ENCODE data around the gene PDAP1. TPM values are rescaled to one million over a fixed set of nuclear protein-coding genes. Genes with fewer than 3 reads are reported as not detected.
"Not testable (repeated sequence)": the region's sequence is repeated elsewhere in the genome, so short reads cannot be mapped to it uniquely, and the experiment has no call there.

Gene PDAP1
- polyA plus RNA-seq, 1 experiment, result 60.2 TPM

- TF ChIP-seq CTCF (IDR thresholded peaks at IDR 0.05; ENCODE audit: low read depth, low read length), result no peak
- CTCF ChIA-PET, result no interaction called here
- no peaks in the 10 kb centered on the region for H3K27me3 ChIP-seq (ENCODE audit: control insufficient read depth, insufficient read depth, low read length)
- POLR2A ChIA-PET, result no interaction called here
- H3K9me3 ChIP-seq (ENCODE audit: control insufficient read depth, insufficient read depth, low read length), result no peaks in the 10 kb centered on the region; the same call in 1 of the 2 replicates
- no peak overlapping the region for H3K4me3 ChIP-seq (ENCODE audit: low read depth, low read length)
- H3K27ac ChIP-seq (ENCODE audit: low read depth, low read length), result no peak overlapping the region
- no peak for DNase-seq (ENCODE audit: low read depth, low spot score)
Measured at GRCh38 chr7:99389772-99390171, 18.6 kb downstream of the PDAP1 start.

DNA sequence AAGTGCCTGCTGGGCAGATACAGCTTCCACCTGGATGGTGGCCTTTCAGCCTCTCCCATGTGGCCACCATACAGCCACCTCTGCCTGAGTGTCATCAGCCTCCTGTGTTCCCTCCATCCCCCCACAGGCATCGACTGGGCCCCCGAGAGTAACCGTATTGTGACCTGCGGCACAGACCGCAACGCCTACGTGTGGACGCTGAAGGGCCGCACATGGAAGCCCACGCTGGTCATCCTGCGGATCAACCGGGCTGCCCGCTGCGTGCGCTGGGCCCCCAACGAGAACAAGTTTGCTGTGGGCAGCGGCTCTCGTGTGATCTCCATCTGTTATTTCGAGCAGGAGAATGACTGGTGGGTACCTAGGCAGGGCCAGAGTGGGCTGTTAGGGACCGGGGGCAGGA is 20.5 kb downstream of the PDAP1 start:
- no peak for TF ChIP-seq CTCF (IDR thresholded peaks at IDR 0.05; ENCODE audit: low read depth, low read length)
- ChIA-PET CTCF (no interaction called here), POLR2A (no interaction called here)
- DNase-seq (ENCODE audit: low read depth, low spot score), result no peak
- Histone ChIP-seq H3K27me3 (ENCODE audit: control insufficient read depth, insufficient read depth, low read length) (no peaks in the 10 kb centered on the region), H3K4me3 (ENCODE audit: low read depth, low read length) (no peak overlapping the region), H3K27ac (ENCODE audit: low read depth, low read length) (no peak overlapping the region), H3K9me3 (ENCODE audit: control insufficient read depth, insufficient read depth, low read length) (no peaks in the 10 kb centered on the region; the same call in 1 of the 2 replicates)

GRCh38 chr7:99387239-99387635 is 21.2 kb downstream of the PDAP1 start:
- CTCF ChIA-PET; POLR2A ChIA-PET; H3K9me3 ChIP-seq (ENCODE audit: control insufficient read depth, insufficient read depth, low read length); H3K27ac ChIP-seq (ENCODE audit: low read depth, low read length); H3K27me3 ChIP-seq (ENCODE audit: control insufficient read depth, insufficient read depth, low read length); DNase-seq (ENCODE audit: low read depth, low spot score); H3K4me3 ChIP-seq (ENCODE audit: low read depth, low read length): not testable (repeated sequence)

DNA sequence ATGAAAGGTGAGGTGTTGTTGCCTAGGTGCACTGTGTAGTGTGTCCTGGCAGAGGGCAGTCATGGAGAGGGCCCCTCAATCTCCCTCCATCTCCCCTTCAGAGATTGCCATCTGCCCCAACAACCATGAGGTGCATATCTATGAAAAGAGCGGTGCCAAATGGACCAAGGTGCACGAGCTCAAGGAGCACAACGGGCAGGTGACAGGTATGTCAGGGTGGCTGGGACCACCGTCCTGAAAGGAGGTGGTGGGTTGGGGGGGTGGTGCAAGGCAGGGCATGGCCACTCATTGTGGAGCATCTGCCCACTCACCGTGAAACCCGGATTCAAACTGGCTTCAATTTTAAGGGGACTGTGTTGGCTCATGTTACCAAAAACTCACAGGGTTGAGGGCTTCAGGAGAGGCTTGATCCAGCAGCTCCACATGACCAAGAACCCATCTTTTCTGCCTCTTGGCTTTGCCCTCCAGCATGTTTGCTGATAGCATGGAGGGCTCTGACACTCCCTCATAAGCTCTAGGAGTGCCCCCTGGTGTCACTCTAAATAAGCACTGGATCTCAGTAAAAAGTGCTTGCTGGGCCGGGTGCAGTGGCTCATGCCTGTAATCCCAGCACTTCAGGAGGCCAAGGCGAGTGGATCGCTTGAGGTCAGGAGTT is 21.7 kb downstream of the PDAP1 start:
- no peak overlapping the region for H3K4me3 ChIP-seq (ENCODE audit: low read depth, low read length)
- POLR2A ChIA-PET, result no interaction called here
- H3K27ac ChIP-seq (ENCODE audit: low read depth, low read length), result no peak overlapping the region
- 0 out of 2 replicates have a peak, but pooled peaks have one; percentile 30 for TF ChIP-seq CTCF (IDR thresholded peaks at IDR 0.05; ENCODE audit: low read depth, low read length)
- no peaks in the 10 kb centered on the region for H3K9me3 ChIP-seq (ENCODE audit: control insufficient read depth, insufficient read depth, low read length)
- H3K27me3 ChIP-seq (ENCODE audit: control insufficient read depth, insufficient read depth, low read length), result no peaks in the 10 kb centered on the region
- DNase-seq (ENCODE audit: low read depth, low spot score), result no peak
- CTCF ChIA-PET, result no interaction called here

DNA sequence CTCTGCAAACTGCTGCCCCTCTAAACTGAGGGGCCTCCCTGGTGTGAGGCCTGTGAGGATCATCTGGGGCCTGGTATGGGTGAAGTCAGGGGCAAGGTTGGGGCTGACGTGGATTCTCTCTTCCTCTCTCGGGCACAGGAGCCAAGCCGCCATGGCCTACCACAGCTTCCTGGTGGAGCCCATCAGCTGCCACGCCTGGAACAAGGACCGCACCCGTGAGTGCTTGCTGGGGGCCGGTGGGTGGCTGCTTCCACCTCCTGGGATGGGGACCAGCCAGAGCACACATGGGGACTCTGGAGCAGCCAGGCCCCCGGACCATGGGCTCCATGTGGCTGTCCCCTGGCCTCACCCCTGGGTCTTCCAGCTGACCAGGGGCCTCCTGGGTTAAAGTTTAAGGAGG is 22.8 kb downstream of the PDAP1 start:
- TF ChIP-seq CTCF (IDR thresholded peaks at IDR 0.05; ENCODE audit: low read depth, low read length), result no peak
- no peak overlapping the region for H3K27ac ChIP-seq (ENCODE audit: low read depth, low read length)
- H3K9me3 ChIP-seq (ENCODE audit: control insufficient read depth, insufficient read depth, low read length), result no peaks in the 10 kb centered on the region
- DNase-seq (ENCODE audit: low read depth, low spot score), result no peak
- ChIA-PET POLR2A (interaction anchor here (0.6 to 0.7 kb wide), 2 partner anchors 17 to 43 kb away, joined by 4 to 6 read pairs; no protein-coding TSS in a partner anchor), CTCF (no interaction called here)
- H3K27me3 ChIP-seq (ENCODE audit: control insufficient read depth, insufficient read depth, low read length), result no peaks in the 10 kb centered on the region
- no peak overlapping the region for H3K4me3 ChIP-seq (ENCODE audit: low read depth, low read length)
